ENCODE results near the gene MORC4.

Gene MORC4

DNA sequence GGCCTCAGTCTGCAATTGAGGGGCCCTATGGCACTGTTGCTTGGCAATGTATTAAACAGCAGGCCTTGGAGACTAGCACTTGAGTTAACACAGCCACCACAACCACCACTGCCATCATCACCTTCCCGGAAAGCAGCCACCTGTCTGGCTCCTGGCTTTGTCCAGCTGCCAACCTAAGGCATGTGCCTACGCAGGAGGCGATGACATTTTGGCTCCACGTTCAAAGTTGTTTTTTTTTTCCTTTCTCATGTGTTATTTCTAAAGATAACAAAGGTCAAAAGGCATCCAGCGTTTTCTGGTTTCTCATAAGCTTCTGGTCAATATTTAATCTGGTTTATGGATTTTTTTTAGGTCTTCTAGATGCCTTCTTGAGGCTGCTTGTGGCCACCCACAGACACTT is 72.3 kb downstream of the MORC4 start:
- Histone ChIP-seq H3K4me2 (no peak overlapping the region), H3K9ac (no peak overlapping the region), H3K79me2 (ENCODE audit: insufficient read depth, low read depth) (no peaks in the 10 kb centered on the region), H3K27me3 (ENCODE audit: insufficient read depth, low read depth) (no peaks in the 10 kb centered on the region), H3K27ac (no peak overlapping the region), H4K20me1 (ENCODE audit: insufficient read depth) (no peaks in the 10 kb centered on the region), H2AFZ (ENCODE audit: low read depth) (no peak overlapping the region), H3K4me3 (IDR thresholded peaks at IDR 0.05; ENCODE audit: insufficient read depth, low read depth, low read length) (no peak overlapping the region), H3K4me1 (ENCODE audit: low read depth, poor library complexity, severe bottlenecking) (no peaks in the 10 kb centered on the region), H3K36me3 (ENCODE audit: insufficient read depth) (no peaks in the 10 kb centered on the region)
- TF ChIP-seq, protein P1, sequence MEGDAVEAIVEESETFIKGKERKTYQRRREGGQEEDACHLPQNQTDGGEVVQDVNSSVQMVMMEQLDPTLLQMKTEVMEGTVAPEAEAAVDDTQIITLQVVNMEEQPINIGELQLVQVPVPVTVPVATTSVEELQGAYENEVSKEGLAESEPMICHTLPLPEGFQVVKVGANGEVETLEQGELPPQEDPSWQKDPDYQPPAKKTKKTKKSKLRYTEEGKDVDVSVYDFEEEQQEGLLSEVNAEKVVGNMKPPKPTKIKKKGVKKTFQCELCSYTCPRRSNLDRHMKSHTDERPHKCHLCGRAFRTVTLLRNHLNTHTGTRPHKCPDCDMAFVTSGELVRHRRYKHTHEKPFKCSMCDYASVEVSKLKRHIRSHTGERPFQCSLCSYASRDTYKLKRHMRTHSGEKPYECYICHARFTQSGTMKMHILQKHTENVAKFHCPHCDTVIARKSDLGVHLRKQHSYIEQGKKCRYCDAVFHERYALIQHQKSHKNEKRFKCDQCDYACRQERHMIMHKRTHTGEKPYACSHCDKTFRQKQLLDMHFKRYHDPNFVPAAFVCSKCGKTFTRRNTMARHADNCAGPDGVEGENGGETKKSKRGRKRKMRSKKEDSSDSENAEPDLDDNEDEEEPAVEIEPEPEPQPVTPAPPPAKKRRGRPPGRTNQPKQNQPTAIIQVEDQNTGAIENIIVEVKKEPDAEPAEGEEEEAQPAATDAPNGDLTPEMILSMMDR (conservative IDR thresholded peaks at IDR 0.05; ENCODE audit: low read depth, low read length): no peak

DNA sequence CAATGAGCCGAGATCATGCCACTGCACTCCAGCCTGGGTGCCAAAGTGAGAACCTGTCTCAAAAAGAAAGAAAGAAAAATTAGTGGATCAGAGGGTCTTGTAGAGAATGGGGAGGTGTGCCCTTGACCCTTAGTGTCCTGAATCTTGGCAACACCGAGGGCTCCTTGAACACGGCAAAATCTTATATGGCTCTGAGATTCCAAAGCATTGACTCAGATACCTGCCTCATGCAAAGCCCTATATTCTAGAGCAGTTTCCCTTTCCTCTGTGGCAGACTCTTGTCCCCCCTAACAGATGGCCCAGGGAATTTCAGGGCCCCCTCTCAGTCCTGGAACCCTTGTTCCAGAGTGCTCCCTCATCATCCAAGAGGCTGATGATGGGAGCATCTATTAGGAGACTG is 73.0 kb downstream of the MORC4 start:
- H3K4me3 ChIP-seq (IDR thresholded peaks at IDR 0.05; ENCODE audit: insufficient read depth, low read depth, low read length): no peak overlapping the region

DNA sequence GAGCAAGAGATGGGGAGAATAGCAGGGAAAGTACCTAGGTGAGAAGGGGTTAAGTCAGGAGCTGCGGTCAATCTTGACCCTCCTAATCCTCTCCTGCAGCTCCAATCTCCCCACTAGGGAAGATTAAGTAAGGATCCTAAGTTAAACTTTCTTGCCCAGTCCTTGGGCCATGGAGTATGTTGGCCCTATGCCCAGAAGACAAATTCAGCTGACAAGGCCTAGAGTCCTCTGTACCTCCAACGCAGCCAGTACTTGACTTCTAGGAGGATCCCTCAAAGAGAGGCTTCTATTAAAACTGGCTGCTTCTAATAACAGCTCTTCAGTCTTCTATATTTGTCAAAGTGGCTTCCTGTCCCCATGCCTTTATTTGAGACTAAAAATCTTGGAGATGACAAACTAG is 78.4 kb downstream of the MORC4 start:
- no peak overlapping the region for H3K4me3 ChIP-seq (IDR thresholded peaks at IDR 0.05; ENCODE audit: insufficient read depth, low read depth, low read length)
- no peaks in the 10 kb centered on the region for H3K79me2 ChIP-seq (ENCODE audit: insufficient read depth, low read depth)
- H3K27me3 ChIP-seq (ENCODE audit: insufficient read depth, low read depth): no peaks in the 10 kb centered on the region
- H3K36me3 ChIP-seq (ENCODE audit: insufficient read depth): no peaks in the 10 kb centered on the region
- no peak overlapping the region for H3K4me2 ChIP-seq
- TF ChIP-seq, protein P1 (conservative IDR thresholded peaks at IDR 0.05; ENCODE audit: low read depth, low read length): no peak
- H3K4me1 ChIP-seq (ENCODE audit: low read depth, poor library complexity, severe bottlenecking): no peaks in the 10 kb centered on the region
- no peaks in the 10 kb centered on the region for H4K20me1 ChIP-seq (ENCODE audit: insufficient read depth)
- H3K27ac ChIP-seq: no peak overlapping the region
- H3K9ac ChIP-seq: no peak overlapping the region
- H2AFZ ChIP-seq (ENCODE audit: low read depth): no peak overlapping the region

More for the DNA sequence above, 73.0 kb downstream of the MORC4 start:
- Histone ChIP-seq H3K9ac (no peak overlapping the region), H4K20me1 (ENCODE audit: insufficient read depth) (no peaks in the 10 kb centered on the region), H3K27ac (no peak overlapping the region), H3K36me3 (ENCODE audit: insufficient read depth) (no peaks in the 10 kb centered on the region), H2AFZ (ENCODE audit: low read depth) (no peak overlapping the region), H3K4me1 (ENCODE audit: low read depth, poor library complexity, severe bottlenecking) (no peaks in the 10 kb centered on the region), H3K27me3 (ENCODE audit: insufficient read depth, low read depth) (no peaks in the 10 kb centered on the region), H3K79me2 (ENCODE audit: insufficient read depth, low read depth) (no peaks in the 10 kb centered on the region), H3K4me2 (no peak overlapping the region)
- TF ChIP-seq, protein P1 (conservative IDR thresholded peaks at IDR 0.05; ENCODE audit: low read depth, low read length): no peak

DNA sequence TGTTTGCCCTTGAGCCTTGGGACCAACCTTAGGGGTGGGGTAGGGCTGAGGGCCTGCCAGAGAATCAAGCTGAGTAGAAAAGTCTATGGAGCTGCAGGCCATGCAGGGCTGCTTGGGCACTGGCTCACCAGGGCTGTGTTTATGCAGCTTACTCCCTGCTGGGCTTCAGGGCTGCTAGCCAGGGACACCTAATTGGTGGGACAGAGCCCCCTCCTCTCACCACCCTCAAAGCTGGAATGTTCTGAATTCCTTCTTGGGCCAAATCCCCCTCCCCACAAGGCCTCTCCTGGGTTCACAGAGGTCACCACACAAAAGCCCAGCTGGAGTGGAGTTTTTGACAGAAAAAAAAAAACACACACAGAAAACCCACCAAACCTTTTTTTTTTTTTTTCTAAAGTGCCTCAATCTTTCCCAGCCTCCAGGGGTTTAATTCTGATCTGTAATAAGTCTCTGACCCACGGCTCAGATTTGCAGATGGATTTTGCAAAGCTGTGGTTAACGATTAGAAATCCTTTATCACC is 80.0 kb downstream of the MORC4 start, which contains the start of gene CLDN2:
CLDN2 (plus strand) TSS at position 471 of the 521 bp plus-strand sequence. CDS start 7,827 bp downstream, outside the sequence.
- TF ChIP-seq, protein P1 (conservative IDR thresholded peaks at IDR 0.05; ENCODE audit: low read depth, low read length): no peak
- H3K9ac ChIP-seq: no peak within 1 kb of the TSS
- no peaks in the 10 kb centered on the region for H4K20me1 ChIP-seq (ENCODE audit: insufficient read depth)
- H3K36me3 ChIP-seq (ENCODE audit: insufficient read depth): no peaks in the 10 kb centered on the region
- H3K4me3 ChIP-seq (IDR thresholded peaks at IDR 0.05; ENCODE audit: insufficient read depth, low read depth, low read length): no peak within 1 kb of the TSS
- no peak within 1 kb of the TSS for H2AFZ ChIP-seq (ENCODE audit: low read depth)
- no peaks in the 10 kb centered on the region for H3K27me3 ChIP-seq (ENCODE audit: insufficient read depth, low read depth)
- no peak within 1 kb of the TSS for H3K27ac ChIP-seq
- no peak within 1 kb of the TSS for H3K4me2 ChIP-seq
- no peaks in the 10 kb centered on the region for H3K4me1 ChIP-seq (ENCODE audit: low read depth, poor library complexity, severe bottlenecking)
- no peaks in the 10 kb centered on the region for H3K79me2 ChIP-seq (ENCODE audit: insufficient read depth, low read depth)
